ENCODE results near the gene CCDC88B. TPM values are rescaled to one million over a fixed set of nuclear protein-coding genes. Genes with fewer than 3 reads are reported as not detected.
"Not testable (repeated sequence)": the region's sequence is repeated elsewhere in the genome, so short reads cannot be mapped to it uniquely, and the experiment has no call there.

Gene CCDC88B
- total and polyA plus RNA-seq, 2 experiments from 2014 or later, result 4.9 to 10.0 TPM

GRCh38 chr11:64323373-64323772 is 16.6 kb upstream of the CCDC88B start:
- 87% methylated on average over 5 of the region's 5 CpGs for WGBS (ENCODE audit: low lambda C conversion rate, missing lambda C conversion rate)
- H3K27ac ChIP-seq, result no peak overlapping the region

GRCh38 chr11:64323984-64324383 is 16.0 kb upstream of the CCDC88B start:
- H3K36me3 ChIP-seq (replicated peaks; ENCODE audit: insufficient read depth, low read depth); H3K9me2 ChIP-seq (replicated peaks; ENCODE audit: insufficient read depth); H3K79me2 ChIP-seq; H3K4me2 ChIP-seq; H3K4me3 ChIP-seq; H4K20me1 ChIP-seq (ENCODE audit: insufficient read depth, poor library complexity, severe bottlenecking); H3K27ac ChIP-seq; H2AFZ ChIP-seq; H3K27me3 ChIP-seq; H3K9me3 ChIP-seq (ENCODE audit: low read depth): not testable (repeated sequence)
- 89% methylated on average over 4 of the region's 4 CpGs for WGBS (ENCODE audit: low lambda C conversion rate, missing lambda C conversion rate)
- peak; percentile 2 for DNase-seq (ENCODE audit: low spot score)
- peaks cover 18% of the 10 kb centered on the region for H3K4me1 ChIP-seq (ENCODE audit: insufficient read depth)

More at GRCh38 chr11:64323373-64323772, 16.6 kb upstream of the CCDC88B start:
- TF ChIP-seq EZH2phosphoT487 (IDR thresholded peaks at IDR 0.05; ENCODE audit: low read depth, severe bottlenecking, unreplicated experiment) (no peak), CTCF (IDR thresholded peaks at IDR 0.05; ENCODE audit: poor library complexity) (no peak), EZH2 (IDR thresholded peaks at IDR 0.05; ENCODE audit: borderline replicate concordance) (no peak)
- DNase-seq (ENCODE audit: low spot score), result peak; percentile 3
- no peaks in the 10 kb centered on the region for H3K9me2 ChIP-seq (replicated peaks; ENCODE audit: insufficient read depth)
- H4K20me1 ChIP-seq (ENCODE audit: insufficient read depth, poor library complexity, severe bottlenecking), result no peaks in the 10 kb centered on the region
- no peak overlapping the region for H3K4me2 ChIP-seq
- no peaks in the 10 kb centered on the region for H3K36me3 ChIP-seq (replicated peaks; ENCODE audit: insufficient read depth, low read depth)
- no peak overlapping the region for H3K4me3 ChIP-seq
- no peaks in the 10 kb centered on the region for H3K27me3 ChIP-seq
- H3K9me3 ChIP-seq (ENCODE audit: low read depth), result no peaks in the 10 kb centered on the region
- peaks cover 20% of the 10 kb centered on the region for H3K4me1 ChIP-seq (ENCODE audit: insufficient read depth)
- H2AFZ ChIP-seq, result no peak overlapping the region
- H3K79me2 ChIP-seq, result peaks cover 14% of the 10 kb centered on the region

- Histone ChIP-seq H3K4me2 (no peak overlapping the region), H3K4me3 (no peak overlapping the region), H3K4me1 (ENCODE audit: insufficient read depth) (peaks cover 15% of the 10 kb centered on the region), H3K9me2 (replicated peaks; ENCODE audit: insufficient read depth) (no peaks in the 10 kb centered on the region), H3K79me2 (no peaks in the 10 kb centered on the region), H3K27me3 (no peaks in the 10 kb centered on the region), H4K20me1 (ENCODE audit: insufficient read depth, poor library complexity, severe bottlenecking) (no peaks in the 10 kb centered on the region), H3K27ac (no peak overlapping the region), H3K36me3 (replicated peaks; ENCODE audit: insufficient read depth, low read depth) (no peaks in the 10 kb centered on the region), H2AFZ (no peak overlapping the region), H3K9me3 (ENCODE audit: low read depth) (no peaks in the 10 kb centered on the region)
- TF ChIP-seq EZH2phosphoT487 (IDR thresholded peaks at IDR 0.05; ENCODE audit: low read depth, severe bottlenecking, unreplicated experiment), result no peak
- TF ChIP-seq EZH2 (IDR thresholded peaks at IDR 0.05; ENCODE audit: borderline replicate concordance), result no peak
- no peak for TF ChIP-seq CTCF (IDR thresholded peaks at IDR 0.05; ENCODE audit: poor library complexity)
- peak; percentile 3 for DNase-seq (ENCODE audit: low spot score)
- 83% methylated on average over 11 of the region's 11 CpGs for WGBS (ENCODE audit: low lambda C conversion rate, missing lambda C conversion rate)
Measured at GRCh38 chr11:64324692-64325469, 15.1 kb upstream of the CCDC88B start.

- Histone ChIP-seq H3K9me2 (replicated peaks; ENCODE audit: insufficient read depth) (no peaks in the 10 kb centered on the region), H3K27me3 (no peaks in the 10 kb centered on the region), H2AFZ (no peak overlapping the region), H3K27ac (no peak overlapping the region), H4K20me1 (ENCODE audit: insufficient read depth, poor library complexity, severe bottlenecking) (no peaks in the 10 kb centered on the region), H3K9me3 (ENCODE audit: low read depth) (no peaks in the 10 kb centered on the region), H3K4me2 (no peak overlapping the region), H3K79me2 (no peaks in the 10 kb centered on the region), H3K36me3 (replicated peaks; ENCODE audit: insufficient read depth, low read depth) (no peaks in the 10 kb centered on the region), H3K4me3 (no peak overlapping the region), H3K4me1 (ENCODE audit: insufficient read depth) (no peaks in the 10 kb centered on the region)
- DNase-seq (ENCODE audit: low spot score), result no peak
- TF ChIP-seq CTCF (IDR thresholded peaks at IDR 0.05; ENCODE audit: poor library complexity), result no peak
- no peak for TF ChIP-seq EZH2phosphoT487 (IDR thresholded peaks at IDR 0.05; ENCODE audit: low read depth, severe bottlenecking, unreplicated experiment)
- TF ChIP-seq EZH2 (IDR thresholded peaks at IDR 0.05; ENCODE audit: borderline replicate concordance), result no peak
- 83% methylated on average over 2 of the region's 2 CpGs for WGBS (ENCODE audit: low lambda C conversion rate, missing lambda C conversion rate)
Measured at GRCh38 chr11:64327375-64327774, 12.6 kb upstream of the CCDC88B start.
